Measurements from ENCODE around the gene GABRA4. TPM values are rescaled to one million over a fixed set of nuclear protein-coding genes. Genes with fewer than 3 reads are reported as not detected.

The GABRA4 gene
- polyA plus RNA-seq, 1 of the 3 experiments (the other 2 are of a cell fraction), result not detected

GRCh38 chr4:46909078-46909477 lies 84.3 kb downstream of the GABRA4 start, which contains the start of gene COX7B2:
Gene COX7B2, minus strand, starts transcription at chr4:46909245. Its CDS starts 174,053 bp downstream, at chr4:46735192.
- Histone ChIP-seq H3K9ac (no peak within 1 kb of the TSS), H3K79me2 (ENCODE audit: insufficient read depth) (no peaks in the 10 kb centered on the region), H2AFZ (ENCODE audit: low read depth) (no peak within 1 kb of the TSS), H3K27me3 (ENCODE audit: insufficient read depth) (no peaks in the 10 kb centered on the region), H3K9me3 (no peaks in the 10 kb centered on the region), H3F3A (replicated peaks; ENCODE audit: insufficient read depth) (no peaks in the 10 kb centered on the region), H3K4me1 (ENCODE audit: control insufficient read depth in 1 of 2, insufficient read depth in 2 of 2, low read depth in 1 of 2, low read length in 1 of 2) (no peaks in the 10 kb centered on the region), H3K36me3 (replicated peaks in 1 of 2; ENCODE audit: control insufficient read depth in 1 of 2, insufficient read depth in 2 of 2, low read length in 1 of 2) (no peaks in the 10 kb centered on the region), H3K27ac (ENCODE audit: low read depth in 2 of 2, low read length in 1 of 2) (no peak within 1 kb of the TSS), H3K4me3 (ENCODE audit: low read depth in 2 of 2, low read length in 1 of 2) (no peak within 1 kb of the TSS), H3K9me2 (no peaks in the 10 kb centered on the region), H4K20me1 (ENCODE audit: insufficient read depth) (no peaks in the 10 kb centered on the region), H3K4me2 (no peak within 1 kb of the TSS)
- POLR2A ChIA-PET, result no interaction called here
- TF ChIP-seq ZBTB33 (IDR thresholded peaks at IDR 0.05; ENCODE audit: borderline replicate concordance, low read depth) (no peak), CHD2 (IDR thresholded peaks at IDR 0.05; ENCODE audit: low read length, partially characterized antibody) (no peak), CTCF (IDR thresholded peaks at IDR 0.05) (no peak), MEF2A (IDR thresholded peaks at IDR 0.05; ENCODE audit: borderline replicate concordance, low read depth) (no peak), USF2 (IDR thresholded peaks at IDR 0.05; ENCODE audit: borderline replicate concordance, low read depth, low read length) (no peak), TAF1 (IDR thresholded peaks at IDR 0.05; ENCODE audit: borderline replicate concordance, low read depth, low read length) (no peak), POLR2AphosphoS5 (IDR thresholded peaks at IDR 0.05; ENCODE audit: low read depth, low read length) (no peak), EP300 (IDR thresholded peaks at IDR 0.05; ENCODE audit: borderline replicate concordance in 1 of 2, low read depth in 1 of 2, low read length in 1 of 2) (no peak), GABPA (IDR thresholded peaks at IDR 0.05; ENCODE audit: low read depth) (no peak), MAX (IDR thresholded peaks at IDR 0.05; ENCODE audit: low read depth) (no peak), RXRA (IDR thresholded peaks at IDR 0.05; ENCODE audit: borderline replicate concordance, low read depth) (no peak), PBX3 (IDR thresholded peaks at IDR 0.05) (no peak), RAD21 (IDR thresholded peaks at IDR 0.05; ENCODE audit: low read length) (no peak), RCOR1 (IDR thresholded peaks at IDR 0.05; ENCODE audit: low read length) (no peak), IRF3 (IDR thresholded peaks at IDR 0.05; ENCODE audit: low read depth, low read length) (no peak), EZH2phosphoT487 (IDR thresholded peaks at IDR 0.05; ENCODE audit: borderline replicate concordance, low read depth) (no peak), GATA2 (CRISPR knock-in tag; IDR thresholded peaks at IDR 0.05) (no peak), MXI1 (IDR thresholded peaks at IDR 0.05; ENCODE audit: low read depth, low read length) (no peak)
- no peak for DNase-seq
- WGBS (ENCODE audit: low lambda C conversion rate), result 62% methylated on average over 12 of the region's 12 CpGs
- CTCF ChIA-PET, result no interaction called here

Data from SK-N-SH (cell line).